Loucy (cell line): Measurements from ENCODE around the gene USP31.

ENCODE experiments used
- H2AFZ ChIP-seq: fragments of 200-600 bp; sonication (generic); 2 replicates; pipeline ENCODE4 v1.6.0; 2016; ENCODE audit warnings: antibody characterized with exemption, mild to moderate bottlenecking, low read length, moderate library complexity
- H3F3A ChIP-seq: fragments of 200-600 bp; 2 replicates; pipeline ENCODE4 v1.6.0; 2016; ENCODE audit warnings: antibody characterized with exemption, low read depth, mild to moderate bottlenecking
- H3K27me3 ChIP-seq: fragments of 200-600 bp; sonication (generic); 2 replicates; pipeline ENCODE4 v1.6.1; 2014; ENCODE audit warnings: low read length, mild to moderate bottlenecking; ENCODE audit not compliant: insufficient read depth, poor library complexity, severe bottlenecking
- H3K36me3 ChIP-seq: fragments of 200-600 bp; sonication (generic); 2 replicates; pipeline ENCODE4 v1.6.1; 2016; ENCODE audit warnings: low read length; ENCODE audit not compliant: insufficient read depth
- H3K4me1 ChIP-seq: fragments of 200-600 bp; sonication (generic); 2 replicates; pipeline ENCODE4 v1.5.1; 2014; ENCODE audit warnings: low read length, mild to moderate bottlenecking; ENCODE audit not compliant: insufficient read depth, poor library complexity, severe bottlenecking
- H3K4me2 ChIP-seq: fragments of 200-600 bp; sonication (generic); 2 replicates; pipeline ENCODE4 v1.6.0; 2014; ENCODE audit warnings: antibody characterized with exemption, low read length, low read depth, mild to moderate bottlenecking; ENCODE audit not compliant: poor library complexity, severe bottlenecking
- H3K4me3 ChIP-seq: fragments of 200-600 bp; sonication (generic); 2 replicates; pipeline ENCODE4 v1.5.1; 2014; ENCODE audit warnings: low read length, mild to moderate bottlenecking, mixed read lengths; ENCODE audit not compliant: poor library complexity, severe bottlenecking
- H3K79me2 ChIP-seq: fragments of 200-600 bp; sonication (generic); 2 replicates; pipeline ENCODE4 v1.6.1; 2014; ENCODE audit warnings: low read length; ENCODE audit not compliant: insufficient read depth
- H3K9ac ChIP-seq: fragments of 200-600 bp; sonication (generic); 2 replicates; pipeline ENCODE4 v1.6.0; 2014; ENCODE audit warnings: mild to moderate bottlenecking, low read depth, low read length, moderate library complexity; ENCODE audit not compliant: poor library complexity, severe bottlenecking
- H3K9me2 ChIP-seq: fragments of 200-600 bp; sonication (generic); replicated peaks from 2 replicates; pipeline ENCODE4 v1.6.1; 2016; ENCODE audit warnings: low read depth, low read length, mixed read lengths
- H3K9me3 ChIP-seq: fragments of 200-600 bp; sonication (generic); 2 replicates; pipeline ENCODE4 v1.6.1; 2014; ENCODE audit warnings: mild to moderate bottlenecking, antibody characterized with exemption, low read length, low read depth; ENCODE audit not compliant: insufficient read depth
- H4K20me1 ChIP-seq: fragments of 200-600 bp; sonication (generic); 2 replicates; pipeline ENCODE4 v1.6.0; 2014; ENCODE audit warnings: antibody characterized with exemption, low read length, mild to moderate bottlenecking; ENCODE audit not compliant: insufficient read depth, poor library complexity, severe bottlenecking
- CTCF ChIP-seq: fragments of 200-600 bp; sonication (generic); conservative IDR thresholded peaks from 2 replicates; pipeline ENCODE4 v1.5.1; 2014; ENCODE audit warnings: mild to moderate bottlenecking, antibody characterized with exemption, low read length
- EZH2phosphoT487 ChIP-seq: fragments of 200-600 bp; IDR thresholded peaks from 2 replicates; pipeline ENCODE4 v1.6.1; 2018; ENCODE audit warnings: antibody characterized with exemption, mild to moderate bottlenecking, moderate library complexity, borderline replicate concordance

The USP31 gene

GRCh38 chr16:23187341-23187740 is 38.1 kb upstream of the USP31 start:
- Histone ChIP-seq H3K9me2 (no peaks in the 10 kb centered on the region), H3K4me3 (no peak overlapping the region), H3K79me2 (no peaks in the 10 kb centered on the region), H3K4me1 (no peaks in the 10 kb centered on the region), H3K9ac (no peak overlapping the region), H3K27me3 (no peaks in the 10 kb centered on the region), H3F3A (no peaks in the 10 kb centered on the region), H4K20me1 (no peaks in the 10 kb centered on the region), H3K9me3 (no peaks in the 10 kb centered on the region), H3K4me2 (no peak overlapping the region), H3K36me3 (no peaks in the 10 kb centered on the region), H2AFZ (no peak overlapping the region)
- TF ChIP-seq CTCF = no peak
- no peak for TF ChIP-seq EZH2phosphoT487

GRCh38 chr16:23186171-23186570 is 36.9 kb upstream of the USP31 start:
- Histone ChIP-seq H3K4me3 (no peak overlapping the region), H3K9ac (no peak overlapping the region), H2AFZ (no peak overlapping the region), H3K4me2 (no peak overlapping the region), H3K79me2 (no peaks in the 10 kb centered on the region), H3K27me3 (no peaks in the 10 kb centered on the region), H3K9me3 (no peaks in the 10 kb centered on the region), H3K4me1 (no peaks in the 10 kb centered on the region), H3K9me2 (no peaks in the 10 kb centered on the region), H3K36me3 (no peaks in the 10 kb centered on the region), H4K20me1 (no peaks in the 10 kb centered on the region), H3F3A (no peaks in the 10 kb centered on the region)
- no peak for TF ChIP-seq EZH2phosphoT487
- no peak for TF ChIP-seq CTCF

GRCh38 chr16:23185656-23186055 is 36.4 kb upstream of the USP31 start:
- H3K9me2 ChIP-seq = no peaks in the 10 kb centered on the region
- no peak overlapping the region for H2AFZ ChIP-seq
- no peaks in the 10 kb centered on the region for H3K4me1 ChIP-seq
- no peaks in the 10 kb centered on the region for H3K9me3 ChIP-seq
- TF ChIP-seq CTCF (no peak), EZH2phosphoT487 (no peak)
- no peaks in the 10 kb centered on the region for H3K79me2 ChIP-seq
- no peak overlapping the region for H3K4me3 ChIP-seq
- H3K9ac ChIP-seq = no peak overlapping the region
- no peaks in the 10 kb centered on the region for H4K20me1 ChIP-seq
- no peaks in the 10 kb centered on the region for H3K36me3 ChIP-seq
- no peaks in the 10 kb centered on the region for H3K27me3 ChIP-seq
- no peak overlapping the region for H3K4me2 ChIP-seq
- no peaks in the 10 kb centered on the region for H3F3A ChIP-seq
